Measurements from ENCODE around the gene SIRPB2.

DNA sequence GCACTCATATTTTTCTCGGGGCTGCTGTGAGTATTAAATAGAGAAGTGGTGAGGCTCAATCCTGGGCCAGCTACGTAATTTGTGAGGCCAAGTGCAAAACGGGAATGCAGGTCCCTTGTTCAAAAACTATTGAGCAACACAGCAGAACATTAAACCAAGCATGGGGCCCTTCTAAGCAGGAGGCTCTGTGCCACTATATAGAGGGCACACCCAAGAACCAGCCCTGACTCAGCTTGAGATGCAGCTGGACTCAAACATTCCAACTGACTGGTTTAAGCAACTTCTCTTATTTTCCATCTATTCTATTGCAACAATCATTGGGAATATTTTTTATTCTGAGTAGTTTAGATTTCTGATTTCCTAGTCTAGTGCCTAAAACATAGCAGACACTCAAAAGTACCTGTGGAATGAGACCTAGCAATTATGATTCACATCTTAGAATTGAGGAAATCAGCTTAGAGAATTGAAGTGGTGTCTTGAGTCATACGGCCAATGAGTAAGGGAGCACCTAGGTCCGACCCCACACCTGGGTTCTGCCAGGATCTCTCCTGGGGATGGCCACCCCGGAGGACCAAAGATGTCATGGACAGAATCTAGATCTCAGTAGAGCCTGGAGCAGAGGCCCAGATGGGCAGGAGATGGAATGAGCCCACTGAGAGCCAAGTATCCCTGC, 1.3 kb downstream of the SIRPB2 start:
- TF ChIP-seq, protein P1, sequence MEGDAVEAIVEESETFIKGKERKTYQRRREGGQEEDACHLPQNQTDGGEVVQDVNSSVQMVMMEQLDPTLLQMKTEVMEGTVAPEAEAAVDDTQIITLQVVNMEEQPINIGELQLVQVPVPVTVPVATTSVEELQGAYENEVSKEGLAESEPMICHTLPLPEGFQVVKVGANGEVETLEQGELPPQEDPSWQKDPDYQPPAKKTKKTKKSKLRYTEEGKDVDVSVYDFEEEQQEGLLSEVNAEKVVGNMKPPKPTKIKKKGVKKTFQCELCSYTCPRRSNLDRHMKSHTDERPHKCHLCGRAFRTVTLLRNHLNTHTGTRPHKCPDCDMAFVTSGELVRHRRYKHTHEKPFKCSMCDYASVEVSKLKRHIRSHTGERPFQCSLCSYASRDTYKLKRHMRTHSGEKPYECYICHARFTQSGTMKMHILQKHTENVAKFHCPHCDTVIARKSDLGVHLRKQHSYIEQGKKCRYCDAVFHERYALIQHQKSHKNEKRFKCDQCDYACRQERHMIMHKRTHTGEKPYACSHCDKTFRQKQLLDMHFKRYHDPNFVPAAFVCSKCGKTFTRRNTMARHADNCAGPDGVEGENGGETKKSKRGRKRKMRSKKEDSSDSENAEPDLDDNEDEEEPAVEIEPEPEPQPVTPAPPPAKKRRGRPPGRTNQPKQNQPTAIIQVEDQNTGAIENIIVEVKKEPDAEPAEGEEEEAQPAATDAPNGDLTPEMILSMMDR (IDR thresholded peaks at IDR 0.05; ENCODE audit: control extremely low read depth in 1 of 3, insufficient read depth in 1 of 3, low read depth in 1 of 3, low read length in 3 of 3): no peak
- TF ChIP-seq POLR2A (IDR thresholded peaks at IDR 0.05; ENCODE audit: control extremely low read depth in 1 of 2, low read depth in 2 of 2, low read length in 2 of 2) (no peak), BCL11A (IDR thresholded peaks at IDR 0.05; ENCODE audit: low read depth in 2 of 2, low read length in 2 of 2) (no peak), CBX5 (IDR thresholded peaks at IDR 0.05; ENCODE audit: low read depth, low read length) (no peak), JUND (IDR thresholded peaks at IDR 0.05; ENCODE audit: low read length) (no peak), EP300 (IDR thresholded peaks at IDR 0.05; ENCODE audit: borderline replicate concordance in 1 of 2, low read depth in 2 of 2, low read length in 2 of 2) (no peak), BRCA1 (IDR thresholded peaks at IDR 0.05; ENCODE audit: low read depth, low read length) (no peak)
- TF ChIP-seq, protein P2, sequence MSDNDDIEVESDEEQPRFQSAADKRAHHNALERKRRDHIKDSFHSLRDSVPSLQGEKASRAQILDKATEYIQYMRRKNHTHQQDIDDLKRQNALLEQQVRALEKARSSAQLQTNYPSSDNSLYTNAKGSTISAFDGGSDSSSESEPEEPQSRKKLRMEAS (IDR thresholded peaks at IDR 0.05): no peak

Measured in H1 (cell line).